NCI-H748 (cell line): ENCODE data around the gene GLYATL2.

ENCODE experiments used
- DNase-seq: peaks from one replicate; lab custom pipeline; 2025; ENCODE audit not compliant: unreplicated experiment; lab: John Stamatoyannopoulos, UW

Gene GLYATL2

GRCh38 chr11:58801974-58802545, 42.4 kb downstream of the GLYATL2 start:
- DNase-seq = no peak

- DNase-seq = no peak
These were observed 43.2 kb downstream of the GLYATL2 start for GRCh38 chr11:58801302-58801701.

- DNase-seq = peak; percentile 11
These were observed 48.2 kb downstream of the GLYATL2 start for GRCh38 chr11:58796333-58796732.

- DNase-seq = peak; percentile 54
These were observed 56.0 kb downstream of the GLYATL2 start for GRCh38 chr11:58788355-58789023.

GRCh38 chr11:58787903-58788302, 56.6 kb downstream of the GLYATL2 start:
- no peak for DNase-seq

GRCh38 chr11:58786693-58787092, 57.8 kb downstream of the GLYATL2 start:
- no peak for DNase-seq

GRCh38 chr11:58784995-58785394, 59.5 kb downstream of the GLYATL2 start:
- DNase-seq = no peak
